ENCODE results near the gene NLRC5.

- TF ChIP-seq CTCF (IDR thresholded peaks at IDR 0.05) (no peak), POLR2A (IDR thresholded peaks at IDR 0.05) (no peak)
These were observed 11.8 kb downstream of the NLRC5 start for GRCh38 chr16:57001026-57001679.

All from body of pancreas (tissue), 4 donors.